ENCODE measurements around the gene CDC25A.

DNA sequence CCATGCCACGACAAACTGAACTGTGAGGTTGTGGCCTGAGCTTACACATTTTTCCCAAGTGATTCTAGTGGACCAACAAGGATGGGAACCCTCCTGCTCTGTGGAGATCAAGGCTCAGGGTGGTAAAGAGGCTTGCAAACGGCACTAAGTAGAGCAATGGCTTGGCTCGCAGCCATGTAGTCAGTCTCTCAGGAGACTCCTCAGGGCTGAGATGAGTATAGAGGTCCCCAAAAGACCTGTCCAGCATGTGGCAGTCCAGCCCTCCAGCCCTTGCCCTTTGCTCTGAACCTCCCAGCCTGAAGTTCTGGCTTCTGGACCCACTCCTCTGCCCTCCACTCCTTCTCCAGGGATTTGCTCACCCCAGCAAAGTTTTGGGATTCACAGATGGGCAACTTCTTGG, 26.8 kb upstream of the CDC25A start:
- TF ChIP-seq, protein P1, sequence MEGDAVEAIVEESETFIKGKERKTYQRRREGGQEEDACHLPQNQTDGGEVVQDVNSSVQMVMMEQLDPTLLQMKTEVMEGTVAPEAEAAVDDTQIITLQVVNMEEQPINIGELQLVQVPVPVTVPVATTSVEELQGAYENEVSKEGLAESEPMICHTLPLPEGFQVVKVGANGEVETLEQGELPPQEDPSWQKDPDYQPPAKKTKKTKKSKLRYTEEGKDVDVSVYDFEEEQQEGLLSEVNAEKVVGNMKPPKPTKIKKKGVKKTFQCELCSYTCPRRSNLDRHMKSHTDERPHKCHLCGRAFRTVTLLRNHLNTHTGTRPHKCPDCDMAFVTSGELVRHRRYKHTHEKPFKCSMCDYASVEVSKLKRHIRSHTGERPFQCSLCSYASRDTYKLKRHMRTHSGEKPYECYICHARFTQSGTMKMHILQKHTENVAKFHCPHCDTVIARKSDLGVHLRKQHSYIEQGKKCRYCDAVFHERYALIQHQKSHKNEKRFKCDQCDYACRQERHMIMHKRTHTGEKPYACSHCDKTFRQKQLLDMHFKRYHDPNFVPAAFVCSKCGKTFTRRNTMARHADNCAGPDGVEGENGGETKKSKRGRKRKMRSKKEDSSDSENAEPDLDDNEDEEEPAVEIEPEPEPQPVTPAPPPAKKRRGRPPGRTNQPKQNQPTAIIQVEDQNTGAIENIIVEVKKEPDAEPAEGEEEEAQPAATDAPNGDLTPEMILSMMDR (IDR thresholded peaks at IDR 0.05): no peak
- no peak for TF ChIP-seq POLR2A (IDR thresholded peaks at IDR 0.05)

Measured in esophagus squamous epithelium (tissue), 4 donors.